ENCODE measurements around the gene ARID5A. TPM values are rescaled to one million over a fixed set of nuclear protein-coding genes. Genes with fewer than 3 reads are reported as not detected.

ARID5A gene, protein sequence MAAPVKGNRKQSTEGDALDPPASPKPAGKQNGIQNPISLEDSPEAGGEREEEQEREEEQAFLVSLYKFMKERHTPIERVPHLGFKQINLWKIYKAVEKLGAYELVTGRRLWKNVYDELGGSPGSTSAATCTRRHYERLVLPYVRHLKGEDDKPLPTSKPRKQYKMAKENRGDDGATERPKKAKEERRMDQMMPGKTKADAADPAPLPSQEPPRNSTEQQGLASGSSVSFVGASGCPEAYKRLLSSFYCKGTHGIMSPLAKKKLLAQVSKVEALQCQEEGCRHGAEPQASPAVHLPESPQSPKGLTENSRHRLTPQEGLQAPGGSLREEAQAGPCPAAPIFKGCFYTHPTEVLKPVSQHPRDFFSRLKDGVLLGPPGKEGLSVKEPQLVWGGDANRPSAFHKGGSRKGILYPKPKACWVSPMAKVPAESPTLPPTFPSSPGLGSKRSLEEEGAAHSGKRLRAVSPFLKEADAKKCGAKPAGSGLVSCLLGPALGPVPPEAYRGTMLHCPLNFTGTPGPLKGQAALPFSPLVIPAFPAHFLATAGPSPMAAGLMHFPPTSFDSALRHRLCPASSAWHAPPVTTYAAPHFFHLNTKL
- total RNA-seq: 10 to 100 TPM; 13.2 to 23.1 (median 16.9) TPM
- long read RNA-seq, partial matches to known transcripts: 3 of 3 reads
- long read RNA-seq, other reads (novel, unspliced or antisense): 0 of 3 reads

DNA sequence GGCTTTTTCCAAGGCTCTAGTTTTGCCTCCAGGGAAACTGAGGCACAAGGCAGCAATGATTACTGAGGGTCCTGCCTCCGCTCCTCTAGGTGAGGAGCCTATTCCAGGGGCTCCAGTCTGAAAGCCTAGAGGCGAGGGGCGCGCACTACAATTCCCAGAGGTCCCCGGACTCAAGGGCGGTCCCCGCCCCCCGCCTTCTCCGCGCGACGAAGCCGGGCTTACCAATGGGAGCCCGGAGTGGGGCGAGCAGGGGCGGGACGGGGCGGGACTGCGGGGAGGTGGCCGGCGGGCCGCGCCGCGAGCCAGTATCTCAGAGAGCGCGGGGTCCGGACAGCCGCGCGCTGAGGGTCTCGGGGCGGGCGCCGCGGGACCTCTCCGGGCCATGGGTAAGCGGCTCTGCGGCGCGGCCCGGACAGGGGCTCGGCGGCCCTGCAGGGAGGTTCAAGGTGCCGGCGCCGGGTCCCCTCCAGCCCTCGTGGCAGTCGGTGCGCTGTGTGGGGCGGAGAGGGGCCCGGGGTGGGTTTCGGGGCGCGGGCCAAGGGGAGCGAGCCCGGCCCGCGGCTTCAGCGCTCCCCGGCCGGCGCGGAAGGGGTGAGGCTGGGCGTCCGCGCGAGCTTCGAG lies at the start of gene ARID5A:
ARID5A (plus strand) TSS at position 308 of the 621 bp plus-strand sequence; CDS start at position 383, 75 bp downstream.
- Histone ChIP-seq H3K27ac (peak within 1 kb of the TSS; percentile 85 to 98 (median 91)), H3K27me3 (no peaks in the 10 kb centered on the region), H3K4me3 (peak within 1 kb of the TSS; percentile 90 to 98 (median 91)), H3K4me1 (peaks cover 0 to 5% (median 0%) of the 10 kb centered on the region in 4 donors), H3K36me3 (no peaks in the 10 kb centered on the region), H3K9me3 (no peaks in the 10 kb centered on the region)
- TF ChIP-seq, protein P1, sequence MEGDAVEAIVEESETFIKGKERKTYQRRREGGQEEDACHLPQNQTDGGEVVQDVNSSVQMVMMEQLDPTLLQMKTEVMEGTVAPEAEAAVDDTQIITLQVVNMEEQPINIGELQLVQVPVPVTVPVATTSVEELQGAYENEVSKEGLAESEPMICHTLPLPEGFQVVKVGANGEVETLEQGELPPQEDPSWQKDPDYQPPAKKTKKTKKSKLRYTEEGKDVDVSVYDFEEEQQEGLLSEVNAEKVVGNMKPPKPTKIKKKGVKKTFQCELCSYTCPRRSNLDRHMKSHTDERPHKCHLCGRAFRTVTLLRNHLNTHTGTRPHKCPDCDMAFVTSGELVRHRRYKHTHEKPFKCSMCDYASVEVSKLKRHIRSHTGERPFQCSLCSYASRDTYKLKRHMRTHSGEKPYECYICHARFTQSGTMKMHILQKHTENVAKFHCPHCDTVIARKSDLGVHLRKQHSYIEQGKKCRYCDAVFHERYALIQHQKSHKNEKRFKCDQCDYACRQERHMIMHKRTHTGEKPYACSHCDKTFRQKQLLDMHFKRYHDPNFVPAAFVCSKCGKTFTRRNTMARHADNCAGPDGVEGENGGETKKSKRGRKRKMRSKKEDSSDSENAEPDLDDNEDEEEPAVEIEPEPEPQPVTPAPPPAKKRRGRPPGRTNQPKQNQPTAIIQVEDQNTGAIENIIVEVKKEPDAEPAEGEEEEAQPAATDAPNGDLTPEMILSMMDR (IDR thresholded peaks at IDR 0.05): peak; percentile 34 to 44 (median 38)
- peak; percentile 95 for TF ChIP-seq POLR2A (IDR thresholded peaks at IDR 0.05)
- intact Hi-C loops (cut with DNase I): no loop called here
- WGBS (ENCODE audit: insufficient coverage, low coverage, low lambda C conversion rate, missing lambda C conversion rate): 0% methylated on average over 27 of the region's 69 CpGs
- ATAC-seq (peak; percentile 82 to 92 (median 92)), DNase-seq (peak; percentile 95 to 97 (median 95))

DNA sequence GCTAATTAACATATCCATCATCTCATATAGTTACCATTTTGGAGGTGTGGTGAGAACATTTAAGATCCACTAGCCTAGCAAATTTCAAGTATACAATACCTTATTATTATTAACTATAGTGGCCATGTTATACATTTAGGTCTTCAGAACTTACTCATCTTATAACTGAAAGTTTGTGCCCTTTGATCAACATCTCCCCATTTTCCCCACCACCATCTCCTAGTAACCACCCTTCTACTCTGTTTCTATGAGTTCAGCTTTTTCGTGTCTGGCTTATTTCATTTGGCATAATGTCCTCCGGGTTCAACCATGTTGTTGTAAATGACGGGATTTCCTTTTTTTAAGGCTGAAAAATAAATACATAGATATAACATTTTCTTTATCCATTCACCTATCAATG lies 47.3 kb upstream of the ARID5A start:
- Histone ChIP-seq H3K4me1 (no peaks in the 10 kb centered on the region), H3K9me3 (no peaks in the 10 kb centered on the region), H3K27me3 (no peaks in the 10 kb centered on the region), H3K4me3 (no peak overlapping the region), H3K36me3 (no peaks in the 10 kb centered on the region), H3K27ac (peak overlapping the region in 1 of 3 donors; percentile 9)
- TF ChIP-seq, protein P1 (IDR thresholded peaks at IDR 0.05): no peak
- no peak for TF ChIP-seq POLR2A (IDR thresholded peaks at IDR 0.05)
- WGBS (ENCODE audit: insufficient coverage, low coverage, low lambda C conversion rate, missing lambda C conversion rate): 75% methylated on average over 3 of the region's 3 CpGs
- DNase-seq (no peak), ATAC-seq (no peak)
- intact Hi-C loops (cut with DNase I): no loop called here

DNA sequence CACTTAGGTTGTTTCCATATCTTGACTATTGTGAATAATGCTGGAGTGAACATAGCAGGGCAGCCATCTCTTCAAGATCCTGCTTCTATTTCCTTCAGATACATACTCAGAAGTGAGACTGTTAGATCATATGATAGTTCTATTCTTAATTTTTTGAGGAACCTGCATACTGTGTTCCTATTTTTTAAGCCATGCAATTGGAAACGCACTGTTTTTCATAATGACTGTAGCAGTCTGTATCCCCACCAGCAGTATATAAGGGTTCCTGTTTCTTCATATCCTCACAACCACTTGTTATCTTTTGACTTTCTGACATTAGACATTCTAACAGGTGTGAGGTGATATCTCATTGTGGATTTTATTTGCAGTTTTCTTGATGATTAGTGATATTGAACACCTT lies 46.9 kb upstream of the ARID5A start:
- TF ChIP-seq POLR2A (IDR thresholded peaks at IDR 0.05): no peak
- TF ChIP-seq, protein P1 (IDR thresholded peaks at IDR 0.05): no peak
- no peaks in the 10 kb centered on the region for H3K27me3 ChIP-seq
- H3K9me3 ChIP-seq: no peaks in the 10 kb centered on the region
- intact Hi-C loops (cut with DNase I): no loop called here
- ATAC-seq (peak in 1 of 4 donors; percentile 32), DNase-seq (no peak)
- H3K4me1 ChIP-seq: no peaks in the 10 kb centered on the region
- no peaks in the 10 kb centered on the region for H3K36me3 ChIP-seq
- H3K4me3 ChIP-seq: no peak overlapping the region
- 40% methylated on average over 1 of the region's 1 CpG for WGBS (ENCODE audit: insufficient coverage, low coverage, low lambda C conversion rate, missing lambda C conversion rate)
- no peak overlapping the region for H3K27ac ChIP-seq

DNA sequence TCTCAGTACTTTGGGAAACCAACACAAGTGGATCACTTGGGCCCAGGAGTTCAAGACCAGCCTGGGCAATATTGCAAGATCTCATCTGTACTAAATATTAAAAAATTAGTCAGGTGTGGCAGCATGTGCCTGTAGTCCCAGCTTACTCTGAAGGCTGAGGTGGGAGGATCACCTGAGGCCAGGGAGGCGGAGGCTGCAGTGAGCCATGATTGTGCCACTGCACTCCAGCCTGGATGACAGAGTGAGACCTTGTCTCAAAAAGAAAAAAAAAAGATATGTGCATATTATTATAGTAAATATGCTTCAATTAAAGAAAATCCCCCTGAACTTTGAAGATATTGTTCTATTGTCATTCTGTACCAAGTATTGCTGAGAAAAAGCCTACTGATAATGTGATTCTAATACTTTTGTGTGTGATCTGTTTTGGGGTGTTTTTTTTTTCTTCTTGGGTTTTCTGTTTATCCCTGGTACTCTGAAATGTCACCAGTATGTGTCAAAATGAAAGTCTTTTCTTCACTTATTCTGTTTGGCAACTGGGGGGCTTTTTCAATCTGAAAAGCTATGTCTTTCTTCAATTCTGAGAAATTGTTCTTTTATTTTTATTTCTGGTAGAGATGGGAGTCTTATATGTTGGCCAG lies 44.6 kb upstream of the ARID5A start:
- ATAC-seq: no peak
- intact Hi-C loops (cut with DNase I): no loop called here
- 100% methylated on average over 1 of the region's 1 CpG for WGBS (ENCODE audit: insufficient coverage, low coverage, low lambda C conversion rate, missing lambda C conversion rate)

More for the DNA sequence above, 44.6 kb upstream of the ARID5A start:
- no peak for TF ChIP-seq POLR2A (IDR thresholded peaks at IDR 0.05)
- TF ChIP-seq, protein P1 (IDR thresholded peaks at IDR 0.05): no peak
- H3K4me3 ChIP-seq: no peak overlapping the region
- no peaks in the 10 kb centered on the region for H3K36me3 ChIP-seq
- no peaks in the 10 kb centered on the region for H3K4me1 ChIP-seq
- DNase-seq: no peak
- H3K27me3 ChIP-seq: no peaks in the 10 kb centered on the region
- H3K27ac ChIP-seq: no peak overlapping the region
- H3K9me3 ChIP-seq: no peaks in the 10 kb centered on the region

Measured in right lobe of liver (tissue), 6 donors.